Upper lobe of left lung (tissue), 6 donors: ENCODE measurements around the gene GATA3. TPM values are rescaled to one million over a fixed set of nuclear protein-coding genes. Genes with fewer than 3 reads are reported as not detected.

Experiments used
- ATAC-seq, 2 donors: fragments of 200-7000 bp; cut with Tn5 transposase; one replicate each; pipeline ENCODE4 v1.9.1; 2022; ENCODE audit warnings: mild to moderate bottlenecking in 2 of 2, moderate library complexity in 2 of 2; ENCODE audit not compliant: low FRiP score in 2 of 2
- DNase-seq, 2 donors: peaks; one replicate each; pipeline ENCODE4 v3.0.0-alpha.2; 2019 to 2020
- H3K27ac ChIP-seq, 4 donors: fragments of 200-600 bp; sonication (generic); one replicate each; pipeline ENCODE4 v1.5.1; 2016 to 2019
- H3K27me3 ChIP-seq, 4 donors: fragments of 200-600 bp; sonication (generic); one replicate each; pipeline ENCODE4 v1.5.1; 2017 to 2019
- H3K36me3 ChIP-seq, 4 donors: fragments of 200-600 bp; sonication (generic); one replicate each; pipeline ENCODE4 v1.5.1; 2016 to 2019
- H3K4me1 ChIP-seq, 4 donors: fragments of 200-600 bp; sonication (generic); one replicate each; pipeline ENCODE4 v1.5.1; 2018 to 2019
- H3K4me3 ChIP-seq, 4 donors: fragments of 200-600 bp; sonication (generic); one replicate each; pipeline ENCODE4 v1.5.1; 2017 to 2019; ENCODE audit warnings: mild to moderate bottlenecking in 2 of 4, moderate library complexity in 1 of 4
- H3K9me3 ChIP-seq, 4 donors: fragments of 200-600 bp; sonication (generic); one replicate each; pipeline ENCODE4 v1.5.1; 2018 to 2019
- CTCF ChIP-seq, 6 experiments: fragments of 450-650 bp in 4 of 6; fragments of 200-600 bp in 2 of 6; sonication (generic) in 2 of 6; IDR thresholded peaks; one replicate each; pipeline ENCODE4 v1.5.1; 2016 to 2019; ENCODE audit warnings: antibody characterized with exemption in 6 of 6
- EP300 ChIP-seq, 4 donors: sonication (generic); formaldehyde crosslinking; IDR thresholded peaks; one replicate each; pipeline ENCODE4 v1.5.1; 2017; ENCODE audit warnings: antibody characterized with exemption in 4 of 4, control low read depth in 2 of 4
- POLR2A ChIP-seq, 4 donors: fragments of 450-650 bp; IDR thresholded peaks; one replicate each; pipeline ENCODE4 v1.5.1; 2016 to 2017; ENCODE audit warnings: antibody characterized with exemption in 4 of 4, mild to moderate bottlenecking in 2 of 4
- POLR2AphosphoS5 ChIP-seq, 2 donors: sonication (generic); formaldehyde crosslinking; IDR thresholded peaks; one replicate each; pipeline ENCODE4 v1.5.1; 2017; ENCODE audit warnings: antibody characterized with exemption in 2 of 2
- whole genome bisulfite sequencing, 2 donors: methylation state at CpG; one replicate each; pipeline ENCODE4 v1.1.5; 2017 to 2018; 5-methylcytosine and 5-hydroxymethylcytosine counted together
- total RNA-seq, 6 donors: library from RNA; depleted of rRNA in 4 of 6; stranded (reverse); fragments of >200 nt in 4 of 6; gene quantifications; one replicate each; pipeline versions ENCODE4 v1.1.0 to v1.2.1, GENCODE V29; 2016 to 2021
- donor health status: DM: no; HTN: no; CAD: no; lungs with moderate emphysema.
- donor health status: DM: no; HTN: yes; CAD: no; lungs with severe emphysema.

Gene GATA3
- total RNA-seq, 6 donors from 2014 or later: 0.22 to 6.3 (median 2.7) TPM

GRCh38 chr10:8048281-8049008 lies 6.0 kb upstream of the GATA3 start:
- ATAC-seq (no peak), DNase-seq (peak in 1 of 2 donors; percentile 56)
- WGBS, 2 donors: 6 to 10% methylated on average over 24 to 27 of the region's 29 CpGs
- no peak for TF ChIP-seq POLR2AphosphoS5 (IDR thresholded peaks at IDR 0.05)
- no peak for TF ChIP-seq EP300 (IDR thresholded peaks at IDR 0.05)
- TF ChIP-seq CTCF (IDR thresholded peaks at IDR 0.05): no peak
- TF ChIP-seq POLR2A (IDR thresholded peaks at IDR 0.05): no peak
- no peak overlapping the region for H3K4me3 ChIP-seq
- no peaks in the 10 kb centered on the region for H3K36me3 ChIP-seq
- H3K27ac ChIP-seq: no peak overlapping the region
- no peaks in the 10 kb centered on the region for H3K9me3 ChIP-seq
- peaks cover 2 to 99% (median 69%) of the 10 kb centered on the region in 4 donors for H3K27me3 ChIP-seq
- peaks cover 59 to 68% (median 63%) of the 10 kb centered on the region in 4 donors for H3K4me1 ChIP-seq

GRCh38 chr10:8049045-8049864 lies 5.2 kb upstream of the GATA3 start:
- no peak for TF ChIP-seq POLR2A (IDR thresholded peaks at IDR 0.05)
- TF ChIP-seq CTCF (IDR thresholded peaks at IDR 0.05): no peak
- no peak for TF ChIP-seq POLR2AphosphoS5 (IDR thresholded peaks at IDR 0.05)
- TF ChIP-seq EP300 (IDR thresholded peaks at IDR 0.05): no peak
- H3K27ac ChIP-seq: no peak overlapping the region
- peak overlapping the region in 3 of 4 donors; percentile 34 to 51 (median 46) for H3K4me3 ChIP-seq
- peaks cover 60 to 71% (median 63%) of the 10 kb centered on the region in 4 donors for H3K4me1 ChIP-seq
- 3 to 5% methylated on average over 42 to 48 of the region's 51 CpGs for WGBS, 2 donors
- H3K9me3 ChIP-seq: no peaks in the 10 kb centered on the region
- no peaks in the 10 kb centered on the region for H3K36me3 ChIP-seq
- ATAC-seq: no peak
- DNase-seq: peak in 1 of 2 donors; percentile 71
- H3K27me3 ChIP-seq: peaks cover 2 to 99% (median 69%) of the 10 kb centered on the region in 4 donors

GRCh38 chr10:8049865-8050555 lies 4.5 kb upstream of the GATA3 start:
- DNase-seq: peak in 1 of 2 donors; percentile 79
- ATAC-seq: no peak
- Histone ChIP-seq H3K9me3 (no peaks in the 10 kb centered on the region), H3K4me3 (peak overlapping the region in 3 of 4 donors; percentile 34 to 51 (median 46)), H3K4me1 (peaks cover 58 to 71% (median 60%) of the 10 kb centered on the region in 4 donors), H3K27me3 (peaks cover 2 to 97% (median 66%) of the 10 kb centered on the region in 4 donors), H3K27ac (no peak overlapping the region), H3K36me3 (no peaks in the 10 kb centered on the region)
- TF ChIP-seq POLR2AphosphoS5 (IDR thresholded peaks at IDR 0.05) (no peak), CTCF (IDR thresholded peaks at IDR 0.05) (no peak), POLR2A (IDR thresholded peaks at IDR 0.05) (no peak), EP300 (IDR thresholded peaks at IDR 0.05) (no peak)
- WGBS, 2 donors: 1 to 3% methylated on average over 41 to 63 of the region's 68 CpGs

GRCh38 chr10:8050556-8051108 lies 3.9 kb upstream of the GATA3 start:
- H3K36me3 ChIP-seq: no peaks in the 10 kb centered on the region
- no peak overlapping the region for H3K27ac ChIP-seq
- ATAC-seq (no peak), DNase-seq (peak in 1 of 2 donors; percentile 85)
- H3K4me3 ChIP-seq: peak overlapping the region in 3 of 4 donors; percentile 34 to 51 (median 46)
- peaks cover 52 to 71% (median 59%) of the 10 kb centered on the region in 4 donors for H3K4me1 ChIP-seq
- H3K9me3 ChIP-seq: no peaks in the 10 kb centered on the region
- peaks cover 2 to 96% (median 66%) of the 10 kb centered on the region in 4 donors for H3K27me3 ChIP-seq
- no peak for TF ChIP-seq POLR2AphosphoS5 (IDR thresholded peaks at IDR 0.05)
- no peak for TF ChIP-seq EP300 (IDR thresholded peaks at IDR 0.05)
- TF ChIP-seq POLR2A (IDR thresholded peaks at IDR 0.05): no peak
- no peak for TF ChIP-seq CTCF (IDR thresholded peaks at IDR 0.05)
- 0 to 1% methylated on average over 5 to 37 of the region's 60 CpGs for WGBS, 2 donors
